ENCODE data around the gene FAM170B.

The FAM170B gene

GRCh38 chr10:49169776-49170175 is 36.0 kb upstream of the FAM170B start:
- DNase-seq (ENCODE audit: low spot score), result no peak

- DNase-seq (ENCODE audit: low spot score), result no peak
These were observed 35.1 kb upstream of the FAM170B start for GRCh38 chr10:49168831-49169500.

- DNase-seq (ENCODE audit: low spot score), result no peak
These were observed 34.3 kb upstream of the FAM170B start for GRCh38 chr10:49168171-49168540.

GRCh38 chr10:49167425-49168170 is 33.8 kb upstream of the FAM170B start:
- no peak for DNase-seq (ENCODE audit: low spot score)

- DNase-seq (ENCODE audit: low spot score), result no peak
These were observed 32.9 kb upstream of the FAM170B start for GRCh38 chr10:49166484-49167400.

GRCh38 chr10:49165821-49166483 is 32.1 kb upstream of the FAM170B start:
- no peak for DNase-seq (ENCODE audit: low spot score)

- DNase-seq (ENCODE audit: low spot score), result no peak
These were observed 31.4 kb upstream of the FAM170B start for GRCh38 chr10:49165259-49165658.

- DNase-seq (ENCODE audit: low spot score), result no peak
These were observed 30.9 kb upstream of the FAM170B start for GRCh38 chr10:49164559-49165188.

GRCh38 chr10:49163741-49164140 is 29.9 kb upstream of the FAM170B start:
- no peak for DNase-seq (ENCODE audit: low spot score)

GRCh38 chr10:49162761-49163310 is 29.0 kb upstream of the FAM170B start:
- DNase-seq (ENCODE audit: low spot score), result no peak

- no peak for DNase-seq (ENCODE audit: low spot score)
These were observed 28.2 kb upstream of the FAM170B start for GRCh38 chr10:49162063-49162462.

GRCh38 chr10:49161411-49161997 is 27.7 kb upstream of the FAM170B start:
- DNase-seq (ENCODE audit: low spot score), result peak; percentile 35

GRCh38 chr10:49160814-49161213 is 27.0 kb upstream of the FAM170B start:
- DNase-seq (ENCODE audit: low spot score), result no peak

GRCh38 chr10:49160110-49160509 is 26.3 kb upstream of the FAM170B start:
- DNase-seq (ENCODE audit: low spot score), result no peak

GRCh38 chr10:49158915-49159314 is 25.1 kb upstream of the FAM170B start:
- no peak for DNase-seq (ENCODE audit: low spot score)

- no peak for DNase-seq (ENCODE audit: low spot score)
These were observed 24.6 kb upstream of the FAM170B start for GRCh38 chr10:49158404-49158803.

GRCh38 chr10:49157229-49157628 is 23.4 kb upstream of the FAM170B start:
- no peak for DNase-seq (ENCODE audit: low spot score)

GRCh38 chr10:49154641-49155040 is 20.8 kb upstream of the FAM170B start:
- no peak for DNase-seq (ENCODE audit: low spot score)

GRCh38 chr10:49153971-49154370 is 20.1 kb upstream of the FAM170B start:
- no peak for DNase-seq (ENCODE audit: low spot score)

GRCh38 chr10:49153115-49153514 is 19.3 kb upstream of the FAM170B start:
- DNase-seq (ENCODE audit: low spot score), result no peak

- DNase-seq (ENCODE audit: low spot score), result no peak
These were observed 18.8 kb upstream of the FAM170B start for GRCh38 chr10:49152663-49153062.

Data from kidney capillary endothelial cell (primary cell).